Measurements from ENCODE around the gene AUP1.

AUP1 gene

DNA sequence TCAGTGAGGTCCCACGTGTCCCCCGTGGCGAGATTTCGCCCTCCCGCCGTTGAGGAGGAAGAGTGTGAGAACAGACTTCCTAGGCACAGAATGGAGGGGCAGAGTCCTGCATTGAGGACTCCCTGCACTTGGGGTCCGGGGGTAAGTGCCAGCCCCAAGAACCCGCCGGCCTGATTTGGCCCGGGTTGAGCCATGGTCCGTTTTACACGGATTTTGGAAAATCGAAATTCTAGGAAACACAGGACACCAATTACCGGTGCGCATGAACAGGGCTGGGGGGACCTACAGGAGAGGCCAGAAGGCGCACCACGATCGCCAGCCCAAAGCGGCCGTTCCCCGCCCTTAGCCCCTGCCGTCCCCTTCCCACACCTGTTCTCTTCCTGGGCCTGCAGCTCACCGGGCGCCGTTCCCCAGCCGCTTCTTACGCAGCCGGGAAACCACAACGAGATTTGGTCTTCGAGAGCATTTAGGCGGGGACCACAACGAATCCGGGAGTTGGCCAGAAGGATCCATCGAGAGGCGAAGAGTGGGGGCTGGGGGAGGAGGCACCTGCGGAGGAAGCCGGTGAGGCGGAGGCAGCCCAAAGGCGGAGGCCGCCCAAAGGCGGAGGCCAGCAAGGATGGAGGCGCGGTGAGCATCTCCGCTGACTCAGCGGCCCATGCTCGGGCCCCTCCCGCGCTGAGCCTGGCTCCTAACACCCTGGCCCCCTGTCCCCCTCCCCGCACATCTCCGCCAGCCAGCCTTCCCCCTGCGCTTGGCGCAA lies 15.7 kb downstream of the AUP1 start:
- DNase-seq (ENCODE audit: extremely low spot score), result no peak
- ChIA-PET CTCF (no interaction called here), POLR2A (interaction anchor here (1.4 kb wide), 1 partner anchor 16 kb away, joined by 4 read pairs; the partner anchor contains the start of genes AUP1 and HTRA2)
- no peak for TF ChIP-seq LEF1 (IDR thresholded peaks at IDR 0.05; ENCODE audit: borderline replicate concordance)
- no peak for TF ChIP-seq HDGF (IDR thresholded peaks at IDR 0.05; ENCODE audit: borderline replicate concordance)
- TF ChIP-seq BHLHE40 (IDR thresholded peaks at IDR 0.05; ENCODE audit: borderline replicate concordance), result no peak
- no peak for TF ChIP-seq SP1 (IDR thresholded peaks at IDR 0.05)
- no peak for TF ChIP-seq TARDBP (IDR thresholded peaks at IDR 0.05)

DNA sequence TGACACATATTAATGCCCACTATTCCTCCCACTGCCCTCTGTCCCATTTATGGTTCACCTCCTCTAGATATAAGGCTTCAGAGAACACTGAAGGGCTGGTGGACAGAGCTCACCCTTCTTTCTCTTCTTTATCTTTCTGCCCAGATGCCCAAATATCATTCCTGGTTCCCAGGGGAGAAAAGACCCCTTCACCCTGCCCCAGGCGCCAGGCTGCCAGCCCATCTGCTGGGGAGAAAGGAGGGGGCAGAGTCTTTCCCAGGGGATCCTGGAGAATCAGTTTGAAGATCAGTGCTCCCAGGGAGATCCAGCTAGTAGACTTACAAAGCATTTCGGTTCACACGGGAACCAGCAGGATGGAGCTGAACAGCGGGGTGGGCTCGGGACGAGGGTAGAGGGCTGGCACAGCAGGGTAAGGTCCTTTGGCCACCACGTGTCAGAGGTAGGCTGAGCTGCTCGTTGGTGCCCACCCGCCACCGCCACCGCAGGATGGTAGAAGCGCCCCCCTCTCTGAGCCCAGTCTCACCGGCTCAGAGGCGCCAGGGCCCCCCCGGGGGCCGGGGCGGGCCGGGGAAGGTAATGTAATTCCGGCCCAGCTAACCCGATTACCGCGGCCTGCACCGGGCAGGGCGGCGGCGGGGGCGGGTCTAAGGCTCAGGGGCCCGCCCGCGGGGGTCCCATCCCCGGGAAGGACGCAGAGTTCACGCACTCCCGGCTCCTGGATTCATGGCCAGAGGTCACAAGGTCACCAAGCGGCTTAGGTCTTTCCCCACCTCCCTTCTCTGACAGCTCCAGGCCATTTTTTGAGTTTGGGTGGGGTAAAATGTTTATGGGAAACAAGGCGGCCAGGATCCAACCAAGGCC lies 16.5 kb downstream of the AUP1 start:
- DNase-seq (ENCODE audit: extremely low spot score), result no peak
- POLR2A ChIA-PET, result interaction anchor here (1.4 kb wide), 1 partner anchor 17 kb away, joined by 4 read pairs; the partner anchor contains the start of genes AUP1 and HTRA2
- TF ChIP-seq, protein P1, sequence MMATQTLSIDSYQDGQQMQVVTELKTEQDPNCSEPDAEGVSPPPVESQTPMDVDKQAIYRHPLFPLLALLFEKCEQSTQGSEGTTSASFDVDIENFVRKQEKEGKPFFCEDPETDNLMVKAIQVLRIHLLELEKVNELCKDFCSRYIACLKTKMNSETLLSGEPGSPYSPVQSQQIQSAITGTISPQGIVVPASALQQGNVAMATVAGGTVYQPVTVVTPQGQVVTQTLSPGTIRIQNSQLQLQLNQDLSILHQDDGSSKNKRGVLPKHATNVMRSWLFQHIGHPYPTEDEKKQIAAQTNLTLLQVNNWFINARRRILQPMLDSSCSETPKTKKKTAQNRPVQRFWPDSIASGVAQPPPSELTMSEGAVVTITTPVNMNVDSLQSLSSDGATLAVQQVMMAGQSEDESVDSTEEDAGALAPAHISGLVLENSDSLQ (IDR thresholded peaks at IDR 0.05), result no peak
- TF ChIP-seq FOXM1 (IDR thresholded peaks at IDR 0.05; ENCODE audit: borderline replicate concordance) (no peak), L3MBTL2 (conservative IDR thresholded peaks at IDR 0.05) (no peak), ELF4 (IDR thresholded peaks at IDR 0.05) (no peak), TARDBP (IDR thresholded peaks at IDR 0.05) (no peak), HDGF (IDR thresholded peaks at IDR 0.05; ENCODE audit: borderline replicate concordance) (no peak), SP1 (IDR thresholded peaks at IDR 0.05) (no peak), NFRKB (IDR thresholded peaks at IDR 0.05) (no peak), BHLHE40 (IDR thresholded peaks at IDR 0.05; ENCODE audit: borderline replicate concordance) (no peak), ARNT (IDR thresholded peaks at IDR 0.05) (no peak), ZNF384 (IDR thresholded peaks at IDR 0.05) (no peak), CTBP1 (IDR thresholded peaks at IDR 0.05; ENCODE audit: borderline replicate concordance) (no peak), FOXK2 (IDR thresholded peaks at IDR 0.05) (no peak)
- CTCF ChIA-PET, result no interaction called here

DNA sequence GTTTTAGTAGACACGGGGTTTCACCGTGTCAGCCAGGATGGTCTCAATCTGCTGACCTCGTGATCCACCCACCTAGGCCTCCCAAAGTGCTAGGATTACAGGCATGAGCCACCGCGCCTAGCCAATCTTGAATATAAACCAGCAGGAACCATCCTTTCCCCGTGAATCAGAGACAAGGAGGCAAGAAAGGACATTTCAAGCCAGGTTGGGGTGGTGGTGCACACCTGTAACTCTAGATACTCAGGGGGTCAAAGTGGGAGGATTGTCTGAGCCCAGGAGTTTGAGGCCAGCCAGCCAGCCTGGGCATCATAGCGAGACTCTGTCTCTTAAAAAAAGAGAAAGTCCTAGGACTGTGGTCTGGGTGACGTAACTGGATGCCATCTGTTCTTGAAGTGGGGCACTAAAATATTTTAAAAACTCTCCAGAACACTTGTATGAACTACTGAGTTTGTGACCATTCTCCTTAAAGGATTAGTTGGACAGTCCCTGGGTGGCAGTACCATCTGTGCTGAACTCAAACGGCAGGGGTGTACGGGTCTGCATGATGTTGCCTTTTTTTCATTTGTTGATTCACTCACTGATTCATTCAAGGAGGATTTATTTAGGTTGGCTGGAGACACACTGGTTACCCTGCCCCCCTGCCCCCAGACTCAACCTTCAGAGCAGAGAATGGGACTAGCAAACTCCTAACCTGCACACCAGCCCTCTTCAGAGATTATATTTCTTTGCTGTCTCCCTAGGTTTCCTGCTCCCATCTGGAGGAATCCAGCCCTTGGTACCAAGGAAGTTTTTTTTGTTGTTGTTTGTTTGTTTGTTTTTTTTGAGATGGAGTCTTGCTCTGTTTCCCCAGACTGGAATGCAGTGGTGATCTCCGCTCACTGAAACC lies 18.2 kb downstream of the AUP1 start:
- ChIA-PET CTCF (interaction anchor here (0.7 kb wide), 1 partner anchor 1078 kb away, joined by 5 read pairs; no protein-coding TSS in a partner anchor), POLR2A (interaction anchor here (6.4 kb wide), 1 partner anchor 18 kb away, joined by 70 read pairs; the partner anchor contains the start of genes AUP1, DQX1 and HTRA2)
- TF ChIP-seq FOXK2 (IDR thresholded peaks at IDR 0.05) (no peak), TARDBP (IDR thresholded peaks at IDR 0.05) (no peak), ZNF384 (IDR thresholded peaks at IDR 0.05) (no peak)
- DNase-seq (ENCODE audit: extremely low spot score), result no peak

DNA sequence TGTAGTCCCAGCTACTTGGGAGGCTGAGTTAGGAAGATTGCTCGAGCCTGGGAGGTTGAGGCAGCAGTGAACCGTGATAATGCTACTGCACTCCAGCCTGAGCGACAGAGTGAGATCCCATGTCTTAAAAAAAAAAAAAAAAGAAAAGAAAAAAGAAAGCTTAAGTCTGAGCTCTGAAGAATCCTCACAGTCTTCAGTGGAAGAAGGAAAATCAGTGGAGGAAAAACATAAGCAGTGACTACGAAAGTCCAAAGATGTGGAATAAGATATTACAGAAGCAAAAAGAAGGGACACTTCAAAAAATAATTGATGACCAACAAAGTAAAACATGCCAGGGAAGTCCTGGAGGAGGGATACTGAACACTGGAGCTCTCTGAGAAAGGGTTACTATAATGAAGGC lies 19.2 kb downstream of the AUP1 start:
- DNase-seq (ENCODE audit: extremely low spot score), result no peak
- POLR2A ChIA-PET, result interaction anchor here (0.9 to 6.4 kb wide), 5 partner anchors 8 to 75 kb away, joined by 3 to 70 read pairs (median 4); partner anchors contain the start of genes AUP1, CCDC142, DQX1 and HTRA2
- CTCF ChIA-PET, result no interaction called here
- TF ChIP-seq ELF4 (IDR thresholded peaks at IDR 0.05) (no peak), L3MBTL2 (conservative IDR thresholded peaks at IDR 0.05) (no peak), NFRKB (IDR thresholded peaks at IDR 0.05) (no peak), TARDBP (IDR thresholded peaks at IDR 0.05) (no peak), CTBP1 (IDR thresholded peaks at IDR 0.05; ENCODE audit: borderline replicate concordance) (no peak), FOXA1 (IDR thresholded peaks at IDR 0.05) (no peak), HDGF (IDR thresholded peaks at IDR 0.05; ENCODE audit: borderline replicate concordance) (no peak), LEF1 (IDR thresholded peaks at IDR 0.05; ENCODE audit: borderline replicate concordance) (no peak), ARNT (IDR thresholded peaks at IDR 0.05) (no peak), BHLHE40 (IDR thresholded peaks at IDR 0.05; ENCODE audit: borderline replicate concordance) (no peak)

DNA sequence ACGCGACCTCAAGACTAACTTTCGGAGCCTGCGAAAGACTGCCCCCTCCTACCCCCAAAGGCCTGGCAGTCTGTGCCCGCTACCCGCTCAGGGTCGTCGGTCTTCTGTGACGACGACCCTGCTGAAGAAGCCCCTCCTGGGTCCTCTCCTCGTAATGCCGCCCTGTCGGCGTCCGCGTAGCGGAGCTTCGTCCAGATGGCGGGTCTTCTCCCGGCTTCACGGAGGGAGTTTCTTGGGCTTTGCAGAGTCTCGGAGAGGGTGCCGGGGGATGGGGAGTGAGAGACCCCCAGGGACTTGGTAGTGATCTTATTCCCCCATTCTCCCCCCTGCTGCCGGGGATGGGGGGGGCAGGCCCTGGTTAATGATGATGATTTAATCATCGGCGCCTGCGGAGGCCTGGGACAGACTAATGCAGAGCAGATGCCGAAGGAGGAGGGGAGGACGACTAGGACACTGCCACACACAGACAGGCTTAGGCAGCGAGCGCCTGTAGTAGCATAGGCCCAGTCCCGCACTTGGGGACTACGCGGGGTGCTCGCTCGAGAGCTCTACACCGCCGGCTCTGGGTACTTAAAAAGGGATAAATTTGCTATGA lies 21.5 kb downstream of the AUP1 start:
- peak; percentile 39 for DNase-seq (ENCODE audit: extremely low spot score)
- POLR2A ChIA-PET, result interaction anchor here (1.1 to 6.4 kb wide), 14 partner anchors 12 to 83 kb away, joined by 3 to 70 read pairs (median 4); partner anchors contain the start of genes AUP1, CCDC142, DQX1 and HTRA2
- CTCF ChIA-PET, result interaction anchor here (0.9 kb wide), 1 partner anchor 53 kb away, joined by 3 read pairs; the partner anchor contains the start of gene INO80B
- TF ChIP-seq SP1 (IDR thresholded peaks at IDR 0.05) (no peak), ZNF384 (IDR thresholded peaks at IDR 0.05) (no peak), FOXA1 (IDR thresholded peaks at IDR 0.05) (no peak), L3MBTL2 (conservative IDR thresholded peaks at IDR 0.05) (peak; percentile 61)

DNA sequence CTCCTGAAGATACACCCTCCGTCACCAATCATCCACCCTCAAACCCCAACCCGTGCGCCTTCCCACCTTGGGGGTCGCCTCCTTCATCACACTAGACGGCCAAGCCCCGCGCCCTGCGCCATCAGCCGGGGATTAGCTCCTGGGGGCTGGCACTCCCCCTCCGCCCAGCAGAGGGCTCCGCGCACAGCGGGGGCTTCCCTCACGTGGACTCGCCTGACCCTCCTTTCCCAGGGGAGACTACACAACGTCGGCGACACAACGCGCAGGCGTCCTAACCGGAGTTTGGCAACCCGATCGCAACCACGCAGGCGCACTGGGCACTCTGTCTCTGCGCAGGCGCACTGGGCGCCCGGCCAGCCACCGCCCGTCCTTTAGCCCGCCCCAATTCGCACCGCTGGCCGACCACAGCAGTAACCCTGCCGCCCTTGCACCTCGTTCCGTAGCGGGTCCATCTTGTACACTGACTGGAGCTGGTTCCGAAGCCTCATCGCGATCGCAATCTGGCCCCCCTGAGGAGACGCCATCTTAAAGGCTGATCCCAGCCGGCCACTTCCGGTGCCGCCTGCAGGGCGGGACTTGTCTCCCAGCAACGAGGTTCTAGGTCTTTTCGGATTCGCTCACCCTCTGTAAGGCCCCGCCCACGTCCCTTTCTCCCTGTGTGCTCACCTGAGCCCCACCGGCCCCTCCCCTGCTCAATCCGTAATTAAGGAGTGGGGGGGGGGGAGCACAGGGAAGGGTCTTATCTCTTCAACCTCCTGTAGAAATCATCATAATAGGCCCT lies 22.2 kb downstream of the AUP1 start, which contains the start of gene PCGF1:
Gene PCGF1, minus strand, starts transcription at position 551 of the 781 bp plus-strand sequence. Its CDS starts 27 bp downstream, at position 524.
- ChIA-PET CTCF (interaction anchor here (0.6 to 1.5 kb wide), 2 partner anchors 25 to 52 kb away, joined by 3 read pairs; no protein-coding TSS in a partner anchor), POLR2A (interaction anchor here (1.0 to 6.4 kb wide), 18 partner anchors 9 to 116 kb away, joined by 3 to 70 read pairs (median 4); partner anchors contain the start of genes AUP1, CCDC142, DQX1 and HTRA2)
- DNase-seq (ENCODE audit: extremely low spot score), result peak; percentile 97
- TF ChIP-seq SUZ12 (IDR thresholded peaks at IDR 0.05) (no peak), L3MBTL2 (conservative IDR thresholded peaks at IDR 0.05) (peak; percentile 61), FOXA1 (IDR thresholded peaks at IDR 0.05) (no peak), TARDBP (IDR thresholded peaks at IDR 0.05) (no peak), FOXK2 (IDR thresholded peaks at IDR 0.05) (no peak), ELF4 (IDR thresholded peaks at IDR 0.05) (peak; percentile 87), FOXM1 (IDR thresholded peaks at IDR 0.05; ENCODE audit: borderline replicate concordance) (0 out of 2 replicates have a peak, but pooled peaks have one; percentile 33), ZNF384 (IDR thresholded peaks at IDR 0.05) (no peak), BHLHE40 (IDR thresholded peaks at IDR 0.05; ENCODE audit: borderline replicate concordance) (no peak), NFRKB (IDR thresholded peaks at IDR 0.05) (no peak)
- TF ChIP-seq, protein P1 (IDR thresholded peaks at IDR 0.05), result no peak
